Stimulated activated CD4-positive, alpha-beta T cell treated with anti-CD3 and anti-CD28 coated beads, Interleukin-2, amount 100 ng/mL, for 24 hours (primary cell): ENCODE results near the gene ZNF79.
A peak's percentile ranks its signal among the peaks of the same experiment; 100 is the strongest.

Source experiments
- DNase-seq, 2 donors: peaks; one replicate each; pipeline ENCODE4 v3.0.0-alpha.2; 2020

ZNF79 gene

GRCh38 chr9:127398715-127399400 lies 25.3 kb upstream of the ZNF79 start:
- DNase-seq, result no peak

- DNase-seq, result no peak
Observed at GRCh38 chr9:127399736-127400269, 24.4 kb upstream of the ZNF79 start.

GRCh38 chr9:127402401-127403090 lies 21.6 kb upstream of the ZNF79 start:
- no peak for DNase-seq

GRCh38 chr9:127403507-127404192 lies 20.5 kb upstream of the ZNF79 start:
- DNase-seq, result no peak

GRCh38 chr9:127404631-127405030 lies 19.6 kb upstream of the ZNF79 start:
- no peak for DNase-seq

GRCh38 chr9:127405344-127406125 lies 18.6 kb upstream of the ZNF79 start:
- DNase-seq, result no peak

- DNase-seq, result no peak
Observed at GRCh38 chr9:127406799-127407491, 17.2 kb upstream of the ZNF79 start.

- no peak for DNase-seq
Observed at GRCh38 chr9:127407492-127407843, 16.7 kb upstream of the ZNF79 start.

- DNase-seq, result no peak
Observed at GRCh38 chr9:127411122-127411521, 13.1 kb upstream of the ZNF79 start.

GRCh38 chr9:127415141-127415540 lies 9.0 kb upstream of the ZNF79 start:
- no peak for DNase-seq

GRCh38 chr9:127415657-127416056 lies 8.5 kb upstream of the ZNF79 start:
- no peak for DNase-seq

- DNase-seq, result no peak
Observed at GRCh38 chr9:127417131-127418036, 6.8 kb upstream of the ZNF79 start.

GRCh38 chr9:127418037-127418471 lies 6.1 kb upstream of the ZNF79 start:
- peak; percentile 55 to 57 for DNase-seq

GRCh38 chr9:127419348-127419747 lies 4.8 kb upstream of the ZNF79 start:
- no peak for DNase-seq

GRCh38 chr9:127421057-127421456 lies 3.1 kb upstream of the ZNF79 start:
- DNase-seq, result no peak

- DNase-seq, result no peak
Observed at GRCh38 chr9:127422133-127422782, 1.9 kb upstream of the ZNF79 start.

GRCh38 chr9:127422787-127423186 lies 1.4 kb upstream of the ZNF79 start:
- no peak for DNase-seq

- DNase-seq, result no peak
Observed at GRCh38 chr9:127423476-127423933, 677 bp upstream of the ZNF79 start.

- DNase-seq, result peak in 1 of 2 donors; percentile 47
Observed at GRCh38 chr9:127424676-127424999, 456 bp downstream of the ZNF79 start.

GRCh38 chr9:127426756-127427155 lies 2.6 kb downstream of the ZNF79 start:
- DNase-seq, result peak in 1 of 2 donors; percentile 61

GRCh38 chr9:127428348-127428747 lies 4.2 kb downstream of the ZNF79 start:
- no peak for DNase-seq
